K562 (cell line): Measurements from ENCODE around the gene GJC2. TPM values are rescaled to one million over a fixed set of nuclear protein-coding genes. Genes with fewer than 3 reads are reported as not detected.
A peak's percentile ranks its signal among the peaks of the same experiment; 100 is the strongest.

Source experiments
- BRF1 ChIP-seq: IDR thresholded peaks from 3 replicates; pipeline ENCODE4 v1.6.1; 2011; ENCODE audit warnings: borderline replicate concordance, mild to moderate bottlenecking; ENCODE audit not compliant: insufficient read length; ENCODE audit errors: extremely low read depth
- GATAD2A ChIP-seq: fragments of 450-650 bp; IDR thresholded peaks from 2 replicates; pipeline ENCODE4 v1.6.1; 2017
- HIVEP1 ChIP-seq: fragments of 250-450 bp; sonication (Bioruptor Pico); IDR thresholded peaks from 2 replicates; pipeline ENCODE4 v1.4.0; 2020; ENCODE audit warnings: mild to moderate bottlenecking
- JUND ChIP-seq, 2 experiments: IDR thresholded peaks; 2 replicates in 1 of 2; 3 replicates in 1 of 2; pipeline ENCODE4 v1.6.1; 2011; ENCODE audit warnings: borderline replicate concordance in 2 of 2, low read depth in 2 of 2, low read length in 2 of 2, improper control_type of control experiment in 1 of 2, missing biosample characterization in 1 of 2, missing genetic modification characterization in 1 of 2, missing genetic modification reagents in 1 of 2
- LEF1 ChIP-seq: fragments of 450-650 bp; IDR thresholded peaks from 2 replicates; pipeline ENCODE4 v1.6.1; 2016; ENCODE audit warnings: mild to moderate bottlenecking
- NCOR1 ChIP-seq: fragments of 450-650 bp; IDR thresholded peaks from 2 replicates; pipeline ENCODE4 v1.6.1; 2016; ENCODE audit warnings: mild to moderate bottlenecking, moderate library complexity
- SAP30 ChIP-seq: fragments of 200-600 bp; sonication (generic); IDR thresholded peaks from 2 replicates; pipeline ENCODE4 v1.6.1; 2012; ENCODE audit warnings: borderline replicate concordance, low read depth, mild to moderate bottlenecking, moderate library complexity, low read length, control low read depth, inconsistent platforms; ENCODE audit not compliant: insufficient read depth, poor library complexity, severe bottlenecking
- SRSF7 ChIP-seq: fragments of 200-400 bp; formaldehyde crosslinking; optimal IDR thresholded peaks from 2 replicates; pipeline ENCODE3; 2017; ENCODE audit warnings: mild to moderate bottlenecking, low read depth, low read length
- YY1 ChIP-seq, 3 experiments: IDR thresholded peaks; 2 replicates each; pipeline ENCODE4 v1.6.1; 2011; ENCODE audit warnings: low read length in 2 of 3, mild to moderate bottlenecking in 2 of 3, moderate library complexity in 2 of 3, borderline replicate concordance in 1 of 3, control low read depth in 1 of 3, low read depth in 1 of 3; ENCODE audit not compliant: insufficient read depth in 3 of 3, insufficient replicate concordance in 2 of 3, control insufficient read depth in 1 of 3, insufficient read length in 1 of 3; ENCODE audit errors: extremely low read depth in 1 of 3
- polyA plus RNA-seq, 8 experiments: library from polyadenylated mRNA; depleted of rRNA in 4 of 8; stranded (reverse) in 5 of 8; unstranded in 3 of 8; fragments of >200 nt; fragmentation: Nextera tagmentation in 2 of 8; fragmentation: Illumina TruSeq in 1 of 8; extraction: Ambion mirVana in 2 of 8; extraction: Trizol in 1 of 8; gene quantifications; 2 replicates each; pipeline versions ENCODE4 v1.2.1 to v1.2.3, GENCODE V29; 2011 to 2014; ENCODE audit warnings: inconsistent platforms in 1 of 8, missing spikeins in 1 of 8
- total RNA-seq, 7 experiments: library from RNA; depleted of rRNA in 6 of 7; stranded (reverse); fragments of >200 nt in 6 of 7; fragmentation: Illumina TruSeq in 2 of 7; extraction: Trizol in 2 of 7; gene quantifications; 2 replicates each; pipeline versions ENCODE4 v1.2.1 to v1.2.3, GENCODE V29; 2011 to 2021; ENCODE audit warnings: low replicate concordance in 1 of 7
- TF ChIP-seq, protein P1 (sequence below), 2 experiments: fragments of 450-650 bp; IDR thresholded peaks; 2 replicates each; pipeline ENCODE4 v1.6.1; 2016; ENCODE audit warnings: mild to moderate bottlenecking in 2 of 2, borderline replicate concordance in 1 of 2, low read depth in 1 of 2, moderate library complexity in 1 of 2
- TF ChIP-seq, protein P2 (sequence below): fragments of 450-650 bp; IDR thresholded peaks from 2 replicates; pipeline ENCODE4 v1.6.1; 2016; ENCODE audit warnings: borderline replicate concordance
- TF ChIP-seq, protein P3 (sequence below): fragments of 200-800 bp; sonication (Bioruptor generic); IDR thresholded peaks from 2 replicates; pipeline ENCODE4 v1.6.1; 2017; ENCODE audit warnings: missing genetic modification characterization, missing compliant biosample characterization

Gene GJC2
- total and polyA plus RNA-seq, 9 of the 15 experiments (the other 6 are each of a cell fraction or from before 2014, with no cell fraction given), result 0.03 to 0.62 (median 0.11) TPM; not detected in 2

DNA sequence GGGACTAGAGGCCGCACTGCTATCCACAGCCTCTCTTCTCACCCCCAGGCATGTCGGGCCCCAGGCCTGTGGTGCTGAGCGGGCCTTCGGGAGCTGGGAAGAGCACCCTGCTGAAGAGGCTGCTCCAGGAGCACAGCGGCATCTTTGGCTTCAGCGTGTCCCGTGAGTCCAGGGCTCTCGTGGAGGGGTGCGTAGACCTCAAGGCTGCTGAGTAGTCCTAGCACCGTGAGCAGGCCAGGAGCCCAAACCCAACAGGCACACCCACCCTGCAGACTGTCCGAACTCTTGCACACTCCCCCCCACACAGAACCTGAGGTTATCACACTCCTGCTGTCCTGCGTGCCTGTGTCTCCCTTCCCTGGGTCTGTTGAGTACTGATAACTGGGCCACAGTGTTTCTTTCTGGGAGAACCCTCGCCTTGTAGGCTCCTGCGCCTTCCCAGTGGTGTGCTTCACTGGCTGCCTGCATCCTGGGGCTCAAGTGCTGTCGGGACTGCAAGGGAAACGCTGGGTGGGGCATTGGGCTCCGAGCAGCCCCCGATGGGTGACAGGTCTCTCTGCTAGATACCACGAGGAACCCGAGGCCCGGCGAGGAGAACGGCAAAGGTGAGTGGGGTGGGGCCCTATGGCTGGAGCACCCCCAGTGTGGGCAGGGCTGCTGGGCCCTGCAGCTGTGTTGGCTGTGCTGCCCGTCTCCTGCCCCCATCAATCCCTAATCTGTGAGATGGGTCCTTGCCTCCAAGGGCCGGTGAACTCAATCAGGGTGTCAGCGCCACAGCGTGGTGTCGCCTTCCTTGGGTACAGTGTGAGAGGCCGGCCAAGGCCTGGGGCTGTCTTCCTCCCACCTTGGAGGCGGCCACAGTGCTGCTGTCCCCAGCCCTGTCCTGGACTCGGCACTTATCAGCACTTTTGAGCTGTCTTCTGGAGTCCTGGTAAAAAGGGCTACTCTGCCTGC lies 4.0 kb upstream of the GJC2 start (continued):
- TF ChIP-seq, protein P1, sequence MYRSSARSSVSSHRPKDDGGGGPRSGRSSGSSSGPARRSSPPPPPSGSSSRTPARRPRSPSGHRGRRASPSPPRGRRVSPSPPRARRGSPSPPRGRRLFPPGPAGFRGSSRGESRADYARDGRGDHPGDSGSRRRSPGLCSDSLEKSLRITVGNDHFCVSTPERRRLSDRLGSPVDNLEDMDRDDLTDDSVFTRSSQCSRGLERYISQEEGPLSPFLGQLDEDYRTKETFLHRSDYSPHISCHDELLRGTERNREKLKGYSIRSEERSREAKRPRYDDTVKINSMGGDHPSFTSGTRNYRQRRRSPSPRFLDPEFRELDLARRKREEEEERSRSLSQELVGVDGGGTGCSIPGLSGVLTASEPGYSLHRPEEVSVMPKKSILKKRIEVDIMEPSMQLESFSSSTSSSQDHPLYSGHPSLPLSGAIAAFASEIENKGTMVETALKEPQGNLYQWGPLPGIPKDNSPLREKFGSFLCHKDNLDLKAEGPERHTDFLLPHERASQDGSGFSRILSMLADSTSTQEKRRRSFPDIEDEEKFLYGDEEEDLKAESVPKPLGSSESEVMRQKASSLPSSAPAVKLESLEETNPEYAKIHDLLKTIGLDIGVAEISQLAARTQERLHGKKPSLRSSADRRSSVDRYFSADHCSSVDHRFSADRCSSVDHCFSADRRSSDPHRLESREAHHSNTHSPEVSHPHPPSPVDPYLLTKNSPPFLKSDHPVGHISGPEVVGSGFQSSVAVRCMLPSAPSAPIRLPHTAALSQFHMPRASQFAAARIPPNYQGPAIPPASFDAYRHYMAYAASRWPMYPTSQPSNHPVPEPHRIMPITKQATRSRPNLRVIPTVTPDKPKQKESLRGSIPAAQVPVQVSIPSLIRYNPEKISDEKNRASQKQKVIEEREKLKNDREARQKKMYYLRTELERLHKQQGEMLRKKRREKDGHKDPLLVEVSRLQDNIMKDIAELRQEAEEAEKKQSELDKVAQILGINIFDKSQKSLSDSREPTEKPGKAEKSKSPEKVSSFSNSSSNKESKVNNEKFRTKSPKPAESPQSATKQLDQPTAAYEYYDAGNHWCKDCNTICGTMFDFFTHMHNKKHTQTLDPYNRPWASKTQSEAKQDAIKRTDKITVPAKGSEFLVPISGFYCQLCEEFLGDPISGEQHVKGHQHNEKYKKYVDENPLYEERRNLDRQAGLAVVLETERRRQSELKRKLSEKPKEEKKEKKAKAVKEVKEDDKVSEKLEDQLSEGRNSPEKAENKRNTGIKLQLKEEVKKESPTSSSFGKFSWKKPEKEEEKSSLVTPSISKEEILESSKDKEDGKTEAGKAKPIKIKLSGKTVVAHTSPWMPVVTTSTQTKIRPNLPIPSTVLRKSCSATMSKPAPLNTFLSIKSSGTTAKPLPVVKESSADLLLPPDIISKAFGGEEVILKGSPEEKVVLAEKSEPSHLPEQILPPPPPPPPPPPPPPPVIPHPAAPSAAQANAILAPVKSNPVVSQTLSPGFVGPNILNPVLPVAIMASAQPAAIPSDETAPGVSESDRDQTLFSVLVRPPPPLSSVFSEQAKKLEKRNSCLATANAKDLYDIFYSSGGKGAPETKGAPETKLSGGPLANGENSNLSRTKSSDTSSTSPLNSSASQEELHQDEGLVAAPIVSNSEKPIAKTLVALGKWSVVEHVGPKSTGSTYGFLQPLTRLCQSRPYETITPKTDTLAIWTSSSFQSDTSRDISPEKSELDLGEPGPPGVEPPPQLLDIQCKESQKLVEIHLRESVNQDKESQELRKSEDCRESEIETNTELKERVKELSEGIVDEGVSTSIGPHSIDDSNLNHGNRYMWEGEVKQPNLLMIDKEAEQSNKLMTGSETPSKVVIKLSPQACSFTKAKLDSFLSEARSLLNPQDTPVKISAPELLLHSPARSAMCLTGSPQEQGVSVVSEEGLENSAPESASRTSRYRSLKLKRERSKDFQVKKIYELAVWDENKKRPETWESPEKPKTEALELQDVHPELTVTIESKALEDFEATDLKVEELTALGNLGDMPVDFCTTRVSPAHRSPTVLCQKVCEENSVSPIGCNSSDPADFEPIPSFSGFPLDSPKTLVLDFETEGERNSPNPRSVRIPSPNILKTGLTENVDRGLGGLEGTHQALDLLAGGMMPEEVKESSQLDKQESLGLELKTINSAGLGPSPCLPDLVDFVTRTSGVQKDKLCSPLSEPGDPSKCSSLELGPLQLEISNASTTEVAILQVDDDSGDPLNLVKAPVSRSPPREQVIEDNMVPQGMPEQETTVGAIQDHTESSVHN (IDR thresholded peaks at IDR 0.05; ENCODE audit: borderline replicate concordance in 1 of 2, low read depth in 1 of 2), result no peak
- TF ChIP-seq SAP30, result no peak
- TF ChIP-seq LEF1, result peak; percentile 83
- 0 out of 2 replicates have a peak, but pooled peaks have one; percentile 52 for TF ChIP-seq HIVEP1 (CRISPR knock-in tag)
- TF ChIP-seq NCOR1, result peak; percentile 96
- peak; percentile 84 for TF ChIP-seq GATAD2A
- peak in 1 of 3 experiments; percentile 13 for TF ChIP-seq YY1 (IDR thresholded peaks at IDR 0.05; ENCODE audit: borderline replicate concordance in 1 of 3, control insufficient read depth in 1 of 3, extremely low read depth in 1 of 3, insufficient read depth in 3 of 3, insufficient read length in 1 of 3, insufficient replicate concordance in 2 of 3, low read depth in 1 of 3, low read length in 2 of 3)
- no peak for TF ChIP-seq SRSF7
- TF ChIP-seq, protein P2, sequence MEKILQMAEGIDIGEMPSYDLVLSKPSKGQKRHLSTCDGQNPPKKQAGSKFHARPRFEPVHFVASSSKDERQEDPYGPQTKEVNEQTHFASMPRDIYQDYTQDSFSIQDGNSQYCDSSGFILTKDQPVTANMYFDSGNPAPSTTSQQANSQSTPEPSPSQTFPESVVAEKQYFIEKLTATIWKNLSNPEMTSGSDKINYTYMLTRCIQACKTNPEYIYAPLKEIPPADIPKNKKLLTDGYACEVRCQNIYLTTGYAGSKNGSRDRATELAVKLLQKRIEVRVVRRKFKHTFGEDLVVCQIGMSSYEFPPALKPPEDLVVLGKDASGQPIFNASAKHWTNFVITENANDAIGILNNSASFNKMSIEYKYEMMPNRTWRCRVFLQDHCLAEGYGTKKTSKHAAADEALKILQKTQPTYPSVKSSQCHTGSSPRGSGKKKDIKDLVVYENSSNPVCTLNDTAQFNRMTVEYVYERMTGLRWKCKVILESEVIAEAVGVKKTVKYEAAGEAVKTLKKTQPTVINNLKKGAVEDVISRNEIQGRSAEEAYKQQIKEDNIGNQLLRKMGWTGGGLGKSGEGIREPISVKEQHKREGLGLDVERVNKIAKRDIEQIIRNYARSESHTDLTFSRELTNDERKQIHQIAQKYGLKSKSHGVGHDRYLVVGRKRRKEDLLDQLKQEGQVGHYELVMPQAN, result peak; percentile 52; the same call in 1 of the 2 replicates
- TF ChIP-seq BRF1, result no peak
- TF ChIP-seq, protein P3, sequence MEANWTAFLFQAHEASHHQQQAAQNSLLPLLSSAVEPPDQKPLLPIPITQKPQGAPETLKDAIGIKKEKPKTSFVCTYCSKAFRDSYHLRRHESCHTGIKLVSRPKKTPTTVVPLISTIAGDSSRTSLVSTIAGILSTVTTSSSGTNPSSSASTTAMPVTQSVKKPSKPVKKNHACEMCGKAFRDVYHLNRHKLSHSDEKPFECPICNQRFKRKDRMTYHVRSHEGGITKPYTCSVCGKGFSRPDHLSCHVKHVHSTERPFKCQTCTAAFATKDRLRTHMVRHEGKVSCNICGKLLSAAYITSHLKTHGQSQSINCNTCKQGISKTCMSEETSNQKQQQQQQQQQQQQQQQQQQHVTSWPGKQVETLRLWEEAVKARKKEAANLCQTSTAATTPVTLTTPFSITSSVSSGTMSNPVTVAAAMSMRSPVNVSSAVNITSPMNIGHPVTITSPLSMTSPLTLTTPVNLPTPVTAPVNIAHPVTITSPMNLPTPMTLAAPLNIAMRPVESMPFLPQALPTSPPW, result peak; percentile 77
- TF ChIP-seq JUND (IDR thresholded peaks at IDR 0.05; ENCODE audit: borderline replicate concordance, low read depth, low read length), result peak; percentile 50
- peak; percentile 59; the same call in 2 of the 3 replicates for TF ChIP-seq JUND (tag; IDR thresholded peaks at IDR 0.05; ENCODE audit: borderline replicate concordance, low read depth, low read length)
